Stomach (tissue), 4 donors: Measurements from ENCODE around the gene CD52.

ENCODE experiments used
- EP300 ChIP-seq: sonication (generic); formaldehyde crosslinking; IDR thresholded peaks from one replicate; pipeline ENCODE4 v1.6.1; 2017; ENCODE audit warnings: antibody characterized with exemption
- TF ChIP-seq, protein P1 (sequence below), 7 experiments: fragments of 450-650 bp in 4 of 7; fragments of 200-600 bp in 3 of 7; sonication (generic) in 3 of 7; IDR thresholded peaks; one replicate each; pipeline ENCODE4 v1.5.1; 2016 to 2019; ENCODE audit warnings: antibody characterized with exemption in 7 of 7, control low read depth in 2 of 7, mild to moderate bottlenecking in 1 of 7

DNA sequence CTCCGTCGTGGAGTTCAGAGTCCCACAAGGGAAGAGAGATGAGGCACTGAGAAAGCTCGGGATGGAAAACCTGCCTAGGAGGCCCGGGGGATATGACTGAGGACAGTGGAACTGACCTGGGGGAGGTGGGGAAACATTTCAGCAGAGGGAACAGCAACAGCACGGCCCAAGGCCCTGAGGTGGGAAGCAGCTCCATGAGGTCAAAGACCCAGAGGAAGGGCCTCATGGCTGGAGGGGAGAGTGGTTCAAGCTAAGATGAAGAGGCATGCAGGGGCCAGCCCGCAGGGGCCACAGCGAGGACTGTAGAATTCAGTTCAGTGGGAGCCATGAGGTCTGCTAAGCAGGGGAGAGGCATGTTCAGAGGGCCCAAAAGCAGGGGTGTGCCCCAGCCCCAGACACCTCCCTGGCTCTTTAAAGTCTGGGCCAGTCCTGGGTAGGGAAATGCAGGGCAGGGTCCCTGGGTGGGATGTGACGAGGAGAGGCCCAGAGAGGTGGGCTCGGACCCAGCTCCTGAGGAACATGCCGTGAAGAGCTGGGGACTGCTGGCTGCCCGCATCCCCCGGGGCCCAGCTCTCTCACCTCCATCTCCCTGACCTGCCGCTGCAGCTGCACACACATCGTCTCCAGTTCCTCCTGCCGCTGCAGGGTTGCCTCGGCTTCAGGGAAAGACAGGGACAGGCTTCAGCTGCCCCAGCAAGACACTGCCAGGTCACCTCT lies 21.3 kb upstream of the CD52 start:
- TF ChIP-seq EP300 = no peak
- TF ChIP-seq, protein P1, sequence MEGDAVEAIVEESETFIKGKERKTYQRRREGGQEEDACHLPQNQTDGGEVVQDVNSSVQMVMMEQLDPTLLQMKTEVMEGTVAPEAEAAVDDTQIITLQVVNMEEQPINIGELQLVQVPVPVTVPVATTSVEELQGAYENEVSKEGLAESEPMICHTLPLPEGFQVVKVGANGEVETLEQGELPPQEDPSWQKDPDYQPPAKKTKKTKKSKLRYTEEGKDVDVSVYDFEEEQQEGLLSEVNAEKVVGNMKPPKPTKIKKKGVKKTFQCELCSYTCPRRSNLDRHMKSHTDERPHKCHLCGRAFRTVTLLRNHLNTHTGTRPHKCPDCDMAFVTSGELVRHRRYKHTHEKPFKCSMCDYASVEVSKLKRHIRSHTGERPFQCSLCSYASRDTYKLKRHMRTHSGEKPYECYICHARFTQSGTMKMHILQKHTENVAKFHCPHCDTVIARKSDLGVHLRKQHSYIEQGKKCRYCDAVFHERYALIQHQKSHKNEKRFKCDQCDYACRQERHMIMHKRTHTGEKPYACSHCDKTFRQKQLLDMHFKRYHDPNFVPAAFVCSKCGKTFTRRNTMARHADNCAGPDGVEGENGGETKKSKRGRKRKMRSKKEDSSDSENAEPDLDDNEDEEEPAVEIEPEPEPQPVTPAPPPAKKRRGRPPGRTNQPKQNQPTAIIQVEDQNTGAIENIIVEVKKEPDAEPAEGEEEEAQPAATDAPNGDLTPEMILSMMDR (IDR thresholded peaks at IDR 0.05) = no peak
